HG03558 (cell line): ENCODE data around the gene CBLN2.

Source experiments
- ATAC-seq: cut with Tn5 transposase; IDR thresholded peaks from one replicate; pipeline ENCODE4 v1.9.1; 2021; ENCODE audit warnings: moderate number of reproducible peaks; ENCODE audit not compliant: unreplicated experiment; ENCODE audit errors: extremely low read depth

The CBLN2 gene

DNA sequence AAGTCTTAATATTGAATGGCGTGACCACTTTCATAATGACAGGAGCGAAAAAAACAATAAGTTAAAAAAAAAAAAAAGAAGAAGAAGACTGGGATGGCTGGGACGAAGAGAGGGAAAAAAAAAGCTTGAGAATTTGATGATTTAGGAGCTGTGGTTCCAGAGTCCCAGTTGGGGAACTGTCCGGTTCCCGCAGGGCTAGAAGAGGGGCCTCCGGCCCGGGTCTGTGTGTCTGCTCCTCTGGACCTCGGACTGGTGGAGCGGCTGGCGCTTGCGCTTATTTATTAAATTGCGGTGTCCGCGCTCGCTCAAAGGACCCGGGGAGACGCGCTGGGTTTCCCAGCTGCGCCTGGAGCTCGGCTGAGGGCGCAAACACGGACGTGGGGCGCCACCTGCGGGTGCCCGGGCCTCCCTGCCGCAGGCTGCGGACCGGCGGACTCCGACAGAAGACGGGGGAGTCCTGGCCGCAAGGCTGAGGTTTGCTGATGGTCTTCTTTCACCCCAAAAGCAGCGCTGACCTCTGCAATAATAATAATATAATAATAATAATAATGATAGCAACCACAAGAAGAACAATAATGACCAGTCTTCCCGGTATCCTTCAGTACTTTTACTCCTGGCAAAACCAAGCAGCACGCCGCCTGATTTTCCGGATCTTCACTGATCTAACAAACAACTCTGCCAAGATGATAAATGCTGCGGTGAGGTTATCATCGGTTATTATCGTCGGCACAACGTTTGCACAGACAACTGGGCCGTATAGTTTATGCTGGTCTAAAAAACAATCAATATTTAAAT is at the start of gene CBLN2:
CBLN2 (minus strand) TSS at position 251 of the 795 bp plus-strand sequence. CDS start 2,182 bp downstream, outside the sequence.
- peak; percentile 48 for ATAC-seq

DNA sequence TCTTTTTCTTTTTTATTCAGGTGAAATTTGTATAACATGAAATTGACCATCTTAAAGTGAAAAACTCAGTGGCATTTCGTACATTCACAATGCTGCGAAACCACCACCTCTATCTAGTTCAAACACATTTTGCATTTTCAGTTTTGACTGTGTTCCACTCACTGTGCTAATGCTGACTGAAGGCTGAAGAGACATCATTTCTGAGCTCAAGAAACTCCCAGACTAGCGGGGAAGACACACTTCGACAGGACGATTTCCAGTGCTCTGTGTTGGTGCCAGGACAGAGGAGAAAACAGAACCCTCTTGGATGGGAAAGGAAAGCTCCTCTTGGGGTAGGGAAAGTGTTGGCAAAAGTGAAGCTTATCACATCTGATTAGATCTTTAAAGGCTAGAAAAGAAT is 44.2 kb upstream of the CBLN2 start:
- no peak for ATAC-seq

DNA sequence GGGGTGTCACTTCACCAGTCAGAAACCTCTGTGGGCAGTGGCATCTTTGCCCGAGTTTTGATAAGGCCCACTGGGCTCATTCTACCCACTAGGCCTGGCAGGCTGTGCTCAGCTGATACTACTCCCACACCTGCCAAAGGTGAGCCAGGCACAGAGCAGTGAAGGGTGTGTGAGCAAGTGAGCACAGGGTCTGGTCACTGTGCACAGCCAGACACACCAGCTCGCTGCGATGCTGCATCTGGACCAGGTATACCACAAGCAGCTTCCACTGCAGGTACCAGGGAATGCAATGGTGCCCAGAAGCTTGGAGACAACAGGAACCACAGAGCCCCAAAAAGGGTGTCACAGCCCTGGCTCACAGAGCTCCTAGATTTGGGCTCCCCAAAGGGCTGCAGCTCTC is 40.6 kb upstream of the CBLN2 start:
- no peak for ATAC-seq

DNA sequence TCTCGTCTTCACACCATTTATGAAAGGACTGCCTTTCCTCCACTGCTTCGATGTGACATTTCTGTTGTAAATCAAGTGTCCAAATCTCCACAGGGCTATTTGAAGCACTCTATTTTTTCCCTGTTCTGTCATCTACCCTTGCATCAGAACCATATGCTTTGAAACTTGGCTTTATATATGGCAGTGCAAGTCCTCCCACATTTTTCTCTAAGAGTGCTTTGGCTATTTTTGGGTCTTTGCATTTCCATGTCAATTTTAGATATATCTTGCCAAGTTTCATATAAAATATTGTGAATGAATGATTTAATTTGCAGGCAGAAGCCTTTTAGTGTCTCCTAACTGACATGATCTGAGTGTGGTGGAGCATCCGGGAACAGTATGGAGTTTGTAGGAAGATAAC is 37.8 kb upstream of the CBLN2 start:
- ATAC-seq: no peak

DNA sequence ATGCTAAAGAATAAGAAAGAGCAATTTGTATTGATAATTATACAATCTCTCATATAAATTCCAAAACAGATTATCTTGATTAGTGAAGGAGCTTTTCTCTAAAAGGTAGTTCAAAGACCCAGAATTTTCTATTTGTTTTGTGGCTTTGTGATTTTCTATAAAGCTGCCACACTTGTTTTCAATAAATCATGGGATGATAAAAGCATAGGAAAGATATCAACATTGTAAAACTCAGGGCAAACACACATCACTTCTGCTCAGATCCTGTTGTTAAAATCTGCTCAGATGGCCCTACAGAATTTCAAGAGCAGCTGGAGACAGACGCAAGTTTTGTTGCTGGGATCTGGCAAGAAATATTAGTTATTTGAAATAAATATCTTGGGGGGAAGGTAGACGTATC is 28.8 kb upstream of the CBLN2 start:
- ATAC-seq: no peak

DNA sequence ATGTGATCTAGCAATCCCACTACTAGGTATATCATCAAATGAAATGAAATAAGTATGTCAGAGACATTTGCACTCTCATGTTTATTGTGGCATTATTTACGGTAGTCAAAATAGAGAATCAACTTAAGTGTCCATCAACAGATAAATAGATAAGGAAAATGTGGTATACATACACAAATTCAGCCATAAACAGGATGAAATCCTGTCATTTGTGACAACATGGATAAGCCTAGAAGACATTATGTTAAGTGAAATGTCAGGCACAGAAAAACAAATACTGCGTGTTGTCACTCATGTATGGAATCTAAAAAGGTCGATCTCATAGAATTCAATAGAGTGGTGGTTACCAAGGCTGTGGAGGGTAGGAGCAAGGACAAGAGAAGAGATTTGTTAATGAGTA is 22.1 kb upstream of the CBLN2 start:
- ATAC-seq: no peak

DNA sequence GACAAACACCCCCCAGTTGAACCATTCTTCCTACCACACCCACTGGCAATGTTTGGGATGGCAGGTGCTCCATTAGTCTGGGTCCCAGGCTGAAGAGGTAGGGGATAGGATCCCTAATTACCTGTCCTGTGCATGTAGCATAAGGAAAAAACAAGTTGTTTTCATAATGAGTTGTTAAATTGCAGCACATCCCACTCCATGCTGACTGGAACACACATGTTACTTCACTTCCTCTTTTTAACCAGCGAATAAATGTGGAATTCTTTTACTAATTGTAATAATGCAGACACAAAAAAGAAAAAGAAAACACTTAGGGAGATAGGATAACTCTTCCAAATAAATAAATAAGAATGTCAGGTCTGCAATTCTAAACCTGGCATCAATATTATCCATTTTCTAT is 11.8 kb upstream of the CBLN2 start:
- no peak for ATAC-seq

DNA sequence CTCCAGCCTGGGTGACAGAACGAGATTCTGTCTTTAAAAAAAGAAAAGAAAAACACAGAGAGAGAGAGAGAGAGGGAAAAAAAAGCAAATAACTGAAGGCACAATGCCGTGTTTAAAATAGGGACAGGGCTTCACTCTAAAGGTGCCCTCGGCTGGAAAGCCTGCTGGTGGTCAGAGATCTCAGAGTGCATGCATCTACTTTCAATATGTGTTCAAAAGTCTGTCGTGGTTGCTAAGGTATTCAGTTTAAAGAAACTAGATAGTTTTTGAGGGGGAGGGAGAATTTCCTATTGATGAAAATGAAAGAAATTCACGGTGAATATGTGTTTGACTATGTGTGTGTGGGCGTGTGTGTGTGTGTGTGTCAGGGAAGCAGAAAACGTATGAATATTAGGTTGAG is 11.0 kb upstream of the CBLN2 start:
- no peak for ATAC-seq

DNA sequence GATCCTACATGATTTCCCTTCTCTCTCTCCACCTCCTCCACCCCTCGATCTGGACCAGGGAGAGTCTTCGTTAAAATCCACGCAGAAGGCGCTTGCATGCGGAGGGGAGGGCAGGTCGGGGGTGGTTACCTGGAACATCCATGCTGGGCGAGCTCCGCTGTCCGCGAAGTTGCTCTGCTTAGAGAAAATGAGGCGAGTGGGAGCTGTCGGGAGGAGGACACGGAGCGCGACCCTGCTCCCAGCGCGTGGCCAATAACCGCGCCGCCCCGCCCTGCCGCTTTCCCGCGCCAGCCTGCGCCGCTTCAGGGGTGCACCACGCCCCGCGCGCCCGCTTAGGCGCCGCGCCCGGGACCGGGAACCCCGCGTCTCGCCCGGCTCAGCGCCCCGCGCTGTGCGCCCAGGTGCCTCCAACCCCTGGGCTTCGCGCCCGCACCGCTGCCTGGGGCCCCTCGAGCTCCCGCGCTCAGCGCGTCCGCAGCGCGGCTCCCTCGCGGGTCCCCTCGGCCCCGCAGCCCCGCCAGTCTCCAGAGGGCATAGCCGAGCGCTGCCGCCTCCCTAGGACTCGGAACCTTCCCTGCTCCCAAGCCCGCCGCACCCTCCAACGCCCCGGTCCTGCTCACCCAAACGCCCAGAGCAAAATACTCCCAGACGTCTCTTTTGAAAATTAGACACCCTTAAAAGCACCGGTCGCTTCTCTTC is 636 bp downstream of the CBLN2 start:
- ATAC-seq: no peak

DNA sequence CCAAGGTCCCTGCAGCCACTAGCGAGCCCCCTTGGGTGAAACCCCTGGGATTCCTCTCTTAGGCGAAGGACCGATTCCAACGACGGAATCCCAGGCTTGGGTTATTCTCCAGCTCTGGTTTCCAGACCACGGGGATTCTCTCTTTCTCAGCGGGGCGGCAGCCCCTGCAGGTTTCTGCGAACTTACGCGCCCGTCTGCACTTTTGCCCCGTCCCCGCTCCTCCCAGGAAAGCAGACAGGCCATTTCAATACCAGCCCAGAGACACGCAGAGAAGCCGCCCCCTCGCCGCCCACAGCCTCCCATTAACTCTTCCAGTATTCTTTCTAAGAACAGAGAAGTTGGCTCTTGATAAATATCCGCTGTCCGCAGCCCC is 1.2 kb downstream of the CBLN2 start:
- no peak for ATAC-seq

DNA sequence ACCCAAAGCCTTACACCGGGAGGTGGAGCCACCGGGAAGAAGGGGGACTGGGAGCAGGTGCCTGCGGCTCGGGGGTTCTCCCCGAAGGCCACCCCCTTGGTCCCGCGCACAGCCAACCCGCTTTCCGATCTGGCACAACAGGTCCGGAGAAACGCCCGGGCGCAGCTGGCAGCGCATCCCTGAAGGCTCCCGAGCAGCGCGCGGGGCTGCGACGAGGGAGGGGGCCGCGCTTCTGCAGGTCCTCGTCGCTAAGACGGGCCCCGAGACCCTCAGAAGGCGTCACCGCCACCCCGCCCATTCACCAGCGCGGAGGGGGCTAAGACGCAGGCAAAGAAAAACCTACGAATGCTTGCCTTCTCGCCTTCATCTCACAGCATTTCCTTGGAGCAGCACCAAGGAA is 1.8 kb downstream of the CBLN2 start:
- no peak for ATAC-seq

DNA sequence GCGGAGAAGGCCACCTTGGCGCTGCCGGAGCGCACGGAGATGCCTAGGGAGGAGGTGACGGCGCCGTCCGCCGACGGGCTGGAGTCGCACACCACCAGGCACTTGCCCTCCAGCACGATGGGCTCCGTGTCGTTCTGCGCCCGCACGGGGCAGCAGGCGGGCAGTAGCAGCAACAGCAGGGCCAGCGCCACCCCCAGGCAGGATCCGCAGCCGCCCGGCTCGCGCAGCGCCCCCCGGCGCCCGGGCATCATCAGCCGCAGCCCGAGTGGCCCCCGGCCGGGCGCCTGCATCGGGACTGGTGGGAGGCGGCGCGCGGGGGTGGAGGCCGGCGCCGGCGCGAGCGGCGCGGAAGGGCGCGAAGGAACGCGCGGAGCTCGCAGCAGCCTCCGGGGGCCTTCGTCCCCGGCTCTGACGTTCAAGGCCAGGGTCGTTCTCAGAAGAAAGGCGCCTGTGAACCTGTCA is 2.2 kb downstream of the CBLN2 start:
- ATAC-seq: no peak

DNA sequence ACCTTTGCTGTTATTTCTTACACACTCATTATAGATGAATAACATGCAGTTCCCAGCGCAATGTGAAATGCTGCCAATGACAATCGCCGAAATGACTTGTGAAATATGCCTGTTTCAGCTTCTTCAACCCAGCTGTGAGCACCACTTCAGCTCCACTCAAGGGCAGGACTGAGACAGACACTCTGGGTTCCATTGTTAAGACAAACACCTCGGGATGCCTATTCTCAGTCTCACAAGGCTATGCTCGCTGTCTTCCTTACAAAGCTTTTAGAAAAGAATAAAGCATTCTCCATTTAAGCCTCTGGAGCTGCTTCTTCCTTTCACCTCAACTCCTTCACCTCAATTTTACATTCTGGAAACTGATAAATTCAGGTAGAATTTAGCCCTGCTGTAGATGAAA is 4.2 kb downstream of the CBLN2 start:
- ATAC-seq: no peak

DNA sequence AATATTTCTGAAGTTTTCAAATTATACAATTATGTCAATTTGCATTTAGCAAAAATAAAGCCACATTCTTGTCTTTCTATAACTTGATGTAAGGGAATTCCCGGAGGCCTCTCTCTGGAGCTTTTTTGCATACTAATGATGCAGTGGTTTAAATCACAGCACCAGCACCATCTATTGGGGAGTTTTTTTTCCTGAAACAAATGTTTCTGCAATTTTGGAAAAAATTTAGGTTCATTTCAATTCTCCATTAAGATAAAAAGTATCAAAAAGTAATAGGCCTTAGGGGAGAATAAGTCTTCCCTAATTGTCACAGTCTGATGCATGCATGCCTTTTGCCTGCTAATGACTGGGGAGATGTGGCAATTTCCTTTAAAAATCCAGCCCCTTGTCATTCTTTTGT is 13.5 kb downstream of the CBLN2 start:
- ATAC-seq: no peak

DNA sequence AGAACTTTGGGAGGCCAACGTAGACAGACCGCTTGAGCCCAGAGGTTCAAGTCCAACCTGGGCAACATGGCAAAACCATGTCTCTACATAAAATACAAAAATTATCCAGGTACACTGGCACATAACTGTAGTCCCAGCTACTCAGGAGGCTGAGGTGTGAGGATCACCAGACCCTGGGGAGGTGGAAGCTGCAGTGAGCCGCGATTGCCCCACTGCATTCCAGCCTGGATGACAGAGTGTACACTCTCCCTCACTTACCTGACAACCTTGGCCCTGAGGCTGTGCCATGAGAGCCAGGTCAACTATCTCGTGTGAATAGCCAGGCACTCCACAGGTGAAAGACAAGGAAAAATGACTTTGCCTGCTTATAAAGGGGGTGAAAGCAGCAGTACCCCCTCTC is 39.3 kb downstream of the CBLN2 start:
- no peak for ATAC-seq

DNA sequence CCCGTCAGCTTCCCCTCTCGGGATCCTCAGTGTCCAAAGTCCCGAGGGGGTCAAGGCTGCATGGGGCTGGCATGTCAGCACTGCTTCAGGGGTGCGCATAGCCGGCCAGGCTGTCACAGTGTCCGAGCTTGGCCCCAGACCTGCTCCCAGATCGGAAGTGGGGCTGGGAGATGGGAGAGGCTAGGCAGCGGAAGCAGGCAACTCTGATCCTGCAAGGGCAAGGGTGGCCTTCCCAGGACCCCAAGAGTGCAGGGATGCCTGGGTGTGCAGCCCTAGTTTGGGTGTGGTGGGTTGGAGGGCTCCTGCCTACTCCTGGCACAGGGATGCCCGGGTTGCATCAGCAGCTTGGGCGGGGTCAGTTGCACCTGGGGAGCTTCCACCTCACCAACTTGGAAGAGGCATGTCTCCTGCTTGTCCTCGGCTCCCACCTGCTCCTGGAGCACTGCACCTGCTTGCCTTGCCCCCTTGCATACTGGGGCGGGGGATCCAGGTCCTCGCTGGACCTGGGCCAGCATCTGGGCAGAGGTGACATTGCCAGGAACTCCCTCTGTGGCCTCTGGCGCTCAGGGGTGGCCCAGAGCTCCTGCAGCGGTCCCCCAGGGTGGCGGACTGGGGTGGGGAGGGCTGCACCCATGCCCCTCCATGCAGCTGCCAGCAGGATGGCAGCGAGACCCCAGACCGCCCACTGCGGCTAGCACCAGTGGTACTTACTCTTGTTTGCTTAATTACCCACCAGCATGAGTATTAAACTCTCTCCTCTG is 41.3 kb downstream of the CBLN2 start:
- no peak for ATAC-seq

DNA sequence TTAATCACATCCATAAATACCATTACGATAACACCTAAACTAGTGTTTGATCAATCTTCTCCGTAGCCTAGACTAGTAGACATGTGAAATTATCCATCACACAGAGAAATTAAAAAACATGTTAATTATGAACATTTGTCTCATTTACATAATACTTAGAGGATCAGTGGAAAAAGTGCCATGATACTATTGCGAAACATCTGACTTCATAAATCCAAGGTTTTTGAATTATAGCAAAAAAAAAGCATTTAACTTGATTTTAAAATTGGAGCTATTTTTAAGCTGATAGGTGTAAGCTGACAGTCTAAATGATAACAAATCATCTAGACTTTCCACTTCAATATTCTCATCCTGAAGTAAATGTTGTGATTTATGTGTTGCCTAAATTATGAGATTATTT is 51.6 kb downstream of the CBLN2 start:
- ATAC-seq: no peak
